IMR-90 (cell line): ENCODE data around the gene SLC25A51. TPM values are rescaled to one million over a fixed set of nuclear protein-coding genes. Genes with fewer than 3 reads are reported as not detected.

ENCODE experiments used
- ATAC-seq: fragments of 200-7000 bp; cut with Tn5 transposase; 2 replicates; pipeline ENCODE4 v1.9.1; 2020; ENCODE audit warnings: low read depth, mild to moderate bottlenecking, moderate library complexity
- BruUV-seq: library from RNA; stranded (reverse); fragments of 400-500 nt; replicated peaks from 2 replicates; lab custom pipeline; 2021; lab: Mats Ljungman, UMichigan
- CTCF ChIA-PET: fragments of 300-600 bp; formaldehyde crosslinking; extraction: SDS; loops from one replicate; lab custom pipeline; 2021; ENCODE audit warnings: antibody characterized with exemption; lab: Yijun Ruan, JAX
- POLR2A ChIA-PET: fragments of 300-600 bp; sonication (Branson Sonifier 250); formaldehyde crosslinking; loops from one replicate; lab custom pipeline; 2022; ENCODE audit warnings: antibody characterized with exemption; ENCODE audit not compliant: unreplicated experiment; lab: Charles Lee
- DNase-seq: peaks from one replicate; pipeline ENCODE4 v3.0.0; 2013
- H2AFZ ChIP-seq: replicated peaks from 2 replicates; pipeline ENCODE3; 2013; ENCODE audit warnings: low read length, mild to moderate bottlenecking; ENCODE audit not compliant: poor library complexity
- H2AK5ac ChIP-seq: 2 replicates; pipeline ENCODE4 v1.6.1; 2013; ENCODE audit warnings: low read depth, low read length, inconsistent platforms
- H2AK9ac ChIP-seq: replicated peaks from 2 replicates; pipeline ENCODE3; 2013; ENCODE audit warnings: mild to moderate bottlenecking, low read depth, low read length, moderate library complexity; ENCODE audit not compliant: poor library complexity
- H2BK120ac ChIP-seq: 2 replicates; pipeline ENCODE4 v1.6.1; 2013; ENCODE audit warnings: low read depth, low read length, inconsistent platforms
- H2BK15ac ChIP-seq: 3 replicates; pipeline ENCODE4 v1.6.1; 2013; ENCODE audit warnings: low read depth, low read length, inconsistent platforms
- H2BK20ac ChIP-seq: 2 replicates; pipeline ENCODE4 v1.6.1; 2013; ENCODE audit warnings: low read depth, mild to moderate bottlenecking, inconsistent platforms, low read length, moderate library complexity
- H2BK5ac ChIP-seq: 2 replicates; pipeline ENCODE4 v1.6.1; 2013; ENCODE audit warnings: mild to moderate bottlenecking, low read depth, low read length, inconsistent platforms; ENCODE audit not compliant: poor library complexity, severe bottlenecking
- H3K14ac ChIP-seq: replicated peaks from 2 replicates; pipeline ENCODE4 v1.6.1; 2013; ENCODE audit warnings: low read depth, low read length, inconsistent platforms
- H3K18ac ChIP-seq: 2 replicates; pipeline ENCODE4 v1.6.1; 2013; ENCODE audit warnings: low read depth, low read length, control low read depth
- H3K23ac ChIP-seq: 2 replicates; pipeline ENCODE4 v1.6.1; 2013; ENCODE audit warnings: low read depth, low read length, inconsistent platforms
- H3K27ac ChIP-seq: 2 replicates; pipeline ENCODE4 v1.5.1; 2013; ENCODE audit warnings: mild to moderate bottlenecking, control low read depth, low read length; ENCODE audit not compliant: insufficient read depth
- H3K27me3 ChIP-seq: 2 replicates; pipeline ENCODE4 v1.6.1; 2013; ENCODE audit warnings: low read length; ENCODE audit not compliant: control insufficient read depth, insufficient read depth
- H3K36me3 ChIP-seq: 2 replicates; pipeline ENCODE4 v1.6.1; 2013; ENCODE audit warnings: low read length, mixed read lengths; ENCODE audit not compliant: control insufficient read depth, insufficient read depth
- H3K4ac ChIP-seq: 2 replicates; pipeline ENCODE4 v1.6.1; 2013; ENCODE audit warnings: low read depth, low read length, inconsistent platforms
- H3K4me1 ChIP-seq: 2 replicates; pipeline ENCODE4 v1.6.1; 2013; ENCODE audit warnings: low read length, mixed read lengths; ENCODE audit not compliant: control insufficient read depth, insufficient read depth
- H3K4me2 ChIP-seq: 2 replicates; pipeline ENCODE4 v1.6.1; 2013; ENCODE audit warnings: low read depth, mild to moderate bottlenecking, control low read depth, low read length, moderate library complexity
- H3K4me3 ChIP-seq: 2 replicates; pipeline ENCODE4 v1.5.1; 2013; ENCODE audit warnings: low read depth, mild to moderate bottlenecking, control low read depth, low read length, moderate library complexity; ENCODE audit not compliant: insufficient read depth
- H3K56ac ChIP-seq: 2 replicates; pipeline ENCODE4 v1.6.1; 2013; ENCODE audit warnings: low read length, inconsistent platforms; ENCODE audit not compliant: insufficient read depth; ENCODE audit errors: extremely low read depth
- H3K79me1 ChIP-seq, 2 experiments: 2 replicates each; pipeline ENCODE4 v1.6.1; 2013; ENCODE audit warnings: low read length in 2 of 2, inconsistent platforms in 1 of 2, low read depth in 1 of 2
- H3K9ac ChIP-seq: 2 replicates; pipeline ENCODE4 v1.6.1; 2013; ENCODE audit warnings: low read depth, low read length, control low read depth
- H3K9me1 ChIP-seq: 2 replicates; pipeline ENCODE4 v1.6.1; 2013; ENCODE audit warnings: low read length, inconsistent platforms; ENCODE audit not compliant: insufficient read depth
- H3K9me3 ChIP-seq: 2 replicates; pipeline ENCODE4 v1.6.1; 2013; ENCODE audit warnings: low read length; ENCODE audit not compliant: control insufficient read depth, insufficient read depth
- H4K20me1 ChIP-seq: 2 replicates; pipeline ENCODE4 v1.6.1; 2013; ENCODE audit warnings: low read length, inconsistent platforms; ENCODE audit not compliant: insufficient read depth
- H4K5ac ChIP-seq: 2 replicates; pipeline ENCODE4 v1.6.1; 2013; ENCODE audit warnings: mild to moderate bottlenecking, low read depth, low read length, control low read depth
- H4K8ac ChIP-seq, 2 experiments: 2 replicates each; pipeline ENCODE4 v1.6.1; 2013; ENCODE audit warnings: low read depth in 2 of 2, low read length in 2 of 2, control low read depth in 1 of 2, inconsistent platforms in 1 of 2
- H4K91ac ChIP-seq: 2 replicates; pipeline ENCODE4 v1.6.1; 2013; ENCODE audit warnings: low read depth, low read length, inconsistent platforms; ENCODE audit not compliant: insufficient read depth
- BHLHE40 ChIP-seq: fragments of 150-350 bp; IDR thresholded peaks from 2 replicates; pipeline ENCODE4 v1.6.1; 2016; ENCODE audit warnings: mild to moderate bottlenecking, low read depth, low read length
- CEBPB ChIP-seq: IDR thresholded peaks from 2 replicates; pipeline ENCODE4 v1.6.1; 2012; ENCODE audit warnings: low read depth, low read length, improper control_type of control experiment
- CHD1 ChIP-seq: IDR thresholded peaks from 2 replicates; pipeline ENCODE4 v1.6.1; 2012; ENCODE audit warnings: low read depth, low read length, improper control_type of control experiment
- FOS ChIP-seq: fragments of 150-350 bp; IDR thresholded peaks from 2 replicates; pipeline ENCODE4 v1.6.1; 2016; ENCODE audit warnings: low read depth, low read length
- MAZ ChIP-seq: IDR thresholded peaks from 2 replicates; pipeline ENCODE4 v1.6.1; 2012; ENCODE audit warnings: low read depth, mild to moderate bottlenecking, low read length, improper control_type of control experiment, moderate library complexity, borderline replicate concordance
- MXI1 ChIP-seq: IDR thresholded peaks from 2 replicates; pipeline ENCODE4 v1.6.1; 2012; ENCODE audit warnings: low read depth, mild to moderate bottlenecking, low read length, moderate library complexity, borderline replicate concordance
- POLR2A ChIP-seq: IDR thresholded peaks from 2 replicates; pipeline ENCODE4 v1.6.1; 2012; ENCODE audit warnings: mild to moderate bottlenecking, low read depth, low read length
- RAD21 ChIP-seq: IDR thresholded peaks from 2 replicates; pipeline ENCODE4 v1.6.1; 2012; ENCODE audit warnings: low read length, improper control_type of control experiment
- RCOR1 ChIP-seq: IDR thresholded peaks from 2 replicates; pipeline ENCODE4 v1.6.1; 2012; ENCODE audit warnings: mild to moderate bottlenecking, low read length, improper control_type of control experiment; ENCODE audit not compliant: insufficient replicate concordance
- RFX5 ChIP-seq: IDR thresholded peaks from 2 replicates; pipeline ENCODE4 v1.8.0; 2012; ENCODE audit warnings: low read depth, mild to moderate bottlenecking, low read length, moderate library complexity
- SMC3 ChIP-seq: fragments of 150-350 bp; IDR thresholded peaks from 2 replicates; pipeline ENCODE4 v1.6.1; 2016; ENCODE audit warnings: low read depth, mild to moderate bottlenecking, antibody characterized with exemption, low read length, moderate library complexity
- WGBS, 2 experiments: methylation state at CpG; one replicate each; pipeline versions ENCODE4 v1.1.5 to v1.1.7; 2013; ENCODE audit warnings: missing lambda C conversion rate in 2 of 2; ENCODE audit not compliant: insufficient read length in 1 of 2; ENCODE audit errors: extremely low coverage in 2 of 2; 5-methylcytosine and 5-hydroxymethylcytosine counted together
- dilution Hi-C: fragments of 300-500 bp; cut with HindIII; formaldehyde crosslinking; loops from one replicate; pipeline ENCODE4 v1.14.3; 2018; ENCODE audit warnings: low sequenced_read_pairs; ENCODE audit not compliant: unreplicated experiment
- in situ Hi-C: fragments of 300-500 bp; cut with MboI; formaldehyde crosslinking; loops from 3 replicates; pipeline ENCODE4 v1.14.3; 2019; ENCODE audit warnings: low sequenced_read_pairs, inconsistent platforms, mixed read lengths
- intact Hi-C: fragments of 100-400 bp; cut with micrococcal nuclease; formaldehyde crosslinking; loops from 2 replicates; pipeline ENCODE4 v1.10.0; 2022
- polyA plus RNA-seq, 3 experiments: library from polyadenylated mRNA; depleted of rRNA; stranded (reverse); fragments of >200 nt; gene quantifications; 2 replicates each; pipeline ENCODE4 v1.2.3, GENCODE V29; 2012; ENCODE audit warnings: low replicate concordance in 1 of 3
- total RNA-seq: library from RNA; depleted of rRNA; stranded (reverse); fragments of >200 nt; gene quantifications from 2 replicates; pipeline ENCODE4 v1.2.3, GENCODE V29; 2012
- TF ChIP-seq, protein P1 (sequence below): conservative IDR thresholded peaks from 2 replicates; pipeline ENCODE4 v1.5.1; 2012; ENCODE audit warnings: mild to moderate bottlenecking, low read depth, low read length, improper control_type of control experiment
- TF ChIP-seq, protein P2 (sequence below): fragments of 150-350 bp; IDR thresholded peaks from 2 replicates; pipeline ENCODE4 v1.6.1; 2016; ENCODE audit warnings: low read depth, mild to moderate bottlenecking, low read length, moderate library complexity, borderline replicate concordance
- TF ChIP-seq, protein P3 (sequence below): fragments of 150-350 bp; IDR thresholded peaks from 2 replicates; pipeline ENCODE4 v1.6.1; 2017; ENCODE audit warnings: mild to moderate bottlenecking, antibody characterized with exemption, low read length, low read depth

SLC25A51 gene
- total and polyA plus RNA-seq, 2 of the 4 experiments (the other 2 are of a cell fraction) = 14.1 to 81.6 TPM

DNA sequence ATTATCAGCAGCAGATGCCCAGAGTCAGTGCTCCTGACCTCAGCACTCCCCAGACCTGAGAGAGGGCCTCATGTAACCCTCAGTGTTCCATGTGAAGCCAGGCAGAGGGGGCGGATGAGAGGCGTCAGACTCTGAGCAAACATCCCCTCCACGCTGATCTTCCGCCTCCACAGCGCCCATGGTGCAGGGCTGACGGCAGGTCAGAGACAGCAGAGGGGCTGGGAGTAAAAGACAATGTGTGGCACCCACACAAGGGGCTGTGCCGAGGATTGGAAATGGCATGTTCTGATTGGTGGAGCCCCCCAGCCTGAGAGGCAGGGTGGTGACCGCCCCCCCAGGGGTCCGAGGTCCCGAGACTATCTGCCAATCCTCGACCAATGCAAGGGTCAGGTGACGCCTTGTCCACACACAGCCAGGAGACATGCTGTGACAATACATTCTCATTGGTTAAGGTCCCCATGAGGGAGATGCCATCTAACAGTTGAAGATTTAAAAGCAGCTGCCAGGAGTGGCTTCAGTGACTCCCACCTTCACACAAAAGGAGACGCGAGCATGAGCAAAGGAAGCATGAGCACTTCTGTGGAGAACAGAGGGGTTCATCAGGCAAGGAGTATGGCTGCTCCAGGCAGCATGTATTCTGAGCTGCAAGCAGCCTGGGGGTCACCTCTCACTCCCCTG is 19.3 kb upstream of the SLC25A51 start:
- no peak overlapping the region for H4K5ac ChIP-seq
- dilution Hi-C loops = loop anchor here (25.0 kb wide), 1 partner anchor 464 kb away; the partner anchor contains the start of gene ALDH1B1

More for the DNA sequence above, 19.3 kb upstream of the SLC25A51 start:
- Histone ChIP-seq H2BK120ac (no peak overlapping the region), H3K14ac (no peak overlapping the region), H3K9me1 (peaks cover 31% of the 10 kb centered on the region), H3K36me3 (peaks cover 40% of the 10 kb centered on the region), H3K79me1 (peaks cover 70 to 91% of the 10 kb centered on the region in 2 experiments), H2AK9ac (no peak overlapping the region), H3K27ac (no peak overlapping the region), H3K56ac (no peak overlapping the region), H2AK5ac (no peak overlapping the region), H4K8ac (0 out of 4 replicates have a peak overlapping the region, but pooled peaks of 1 of the 2 experiments have one; percentile 12), H3K4me2 (no peak overlapping the region), H3K4me1 (peaks cover 17% of the 10 kb centered on the region), H3K27me3 (no peaks in the 10 kb centered on the region), H3K18ac (no peak overlapping the region), H4K20me1 (peaks cover 32% of the 10 kb centered on the region), H2BK15ac (no peak overlapping the region), H2BK5ac (no peak overlapping the region), H3K4me3 (no peak overlapping the region), H4K91ac (0 out of 2 replicates have a peak overlapping the region, but pooled peaks have one; percentile 27), H2BK20ac (no peak overlapping the region), H3K4ac (peak overlapping the region; percentile 52; the same call in 1 of the 2 replicates), H3K9me3 (no peaks in the 10 kb centered on the region), H3K23ac (no peak overlapping the region), H2AFZ (peak overlapping the region; percentile 40), H3K9ac (no peak overlapping the region)
- POLR2A ChIA-PET = no interaction called here
- in situ Hi-C loops (loop anchor here (10.0 kb wide), 1 partner anchor 142 kb away; the partner anchor contains the start of gene SHB), intact Hi-C loops (no loop called here)
- DNase-seq = no peak
- BruUV-seq = no TSS peak
- CTCF ChIA-PET = no interaction called here
- WGBS, 2 experiments = 65% methylated on average over 6 of the region's 14 CpGs; no CpG with 5 or more reads in 1 of the 2 experiments
- ATAC-seq = no peak
- TF ChIP-seq, protein P1, sequence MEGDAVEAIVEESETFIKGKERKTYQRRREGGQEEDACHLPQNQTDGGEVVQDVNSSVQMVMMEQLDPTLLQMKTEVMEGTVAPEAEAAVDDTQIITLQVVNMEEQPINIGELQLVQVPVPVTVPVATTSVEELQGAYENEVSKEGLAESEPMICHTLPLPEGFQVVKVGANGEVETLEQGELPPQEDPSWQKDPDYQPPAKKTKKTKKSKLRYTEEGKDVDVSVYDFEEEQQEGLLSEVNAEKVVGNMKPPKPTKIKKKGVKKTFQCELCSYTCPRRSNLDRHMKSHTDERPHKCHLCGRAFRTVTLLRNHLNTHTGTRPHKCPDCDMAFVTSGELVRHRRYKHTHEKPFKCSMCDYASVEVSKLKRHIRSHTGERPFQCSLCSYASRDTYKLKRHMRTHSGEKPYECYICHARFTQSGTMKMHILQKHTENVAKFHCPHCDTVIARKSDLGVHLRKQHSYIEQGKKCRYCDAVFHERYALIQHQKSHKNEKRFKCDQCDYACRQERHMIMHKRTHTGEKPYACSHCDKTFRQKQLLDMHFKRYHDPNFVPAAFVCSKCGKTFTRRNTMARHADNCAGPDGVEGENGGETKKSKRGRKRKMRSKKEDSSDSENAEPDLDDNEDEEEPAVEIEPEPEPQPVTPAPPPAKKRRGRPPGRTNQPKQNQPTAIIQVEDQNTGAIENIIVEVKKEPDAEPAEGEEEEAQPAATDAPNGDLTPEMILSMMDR = no peak
- TF ChIP-seq BHLHE40 (no peak), MXI1 (no peak), RFX5 (no peak), SMC3 (no peak), POLR2A (no peak), FOS (no peak), RAD21 (no peak), MAZ (no peak), RCOR1 (no peak), CEBPB (no peak), CHD1 (no peak)
- TF ChIP-seq, protein P2, sequence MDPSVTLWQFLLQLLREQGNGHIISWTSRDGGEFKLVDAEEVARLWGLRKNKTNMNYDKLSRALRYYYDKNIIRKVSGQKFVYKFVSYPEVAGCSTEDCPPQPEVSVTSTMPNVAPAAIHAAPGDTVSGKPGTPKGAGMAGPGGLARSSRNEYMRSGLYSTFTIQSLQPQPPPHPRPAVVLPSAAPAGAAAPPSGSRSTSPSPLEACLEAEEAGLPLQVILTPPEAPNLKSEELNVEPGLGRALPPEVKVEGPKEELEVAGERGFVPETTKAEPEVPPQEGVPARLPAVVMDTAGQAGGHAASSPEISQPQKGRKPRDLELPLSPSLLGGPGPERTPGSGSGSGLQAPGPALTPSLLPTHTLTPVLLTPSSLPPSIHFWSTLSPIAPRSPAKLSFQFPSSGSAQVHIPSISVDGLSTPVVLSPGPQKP = no peak
- TF ChIP-seq, protein P3, sequence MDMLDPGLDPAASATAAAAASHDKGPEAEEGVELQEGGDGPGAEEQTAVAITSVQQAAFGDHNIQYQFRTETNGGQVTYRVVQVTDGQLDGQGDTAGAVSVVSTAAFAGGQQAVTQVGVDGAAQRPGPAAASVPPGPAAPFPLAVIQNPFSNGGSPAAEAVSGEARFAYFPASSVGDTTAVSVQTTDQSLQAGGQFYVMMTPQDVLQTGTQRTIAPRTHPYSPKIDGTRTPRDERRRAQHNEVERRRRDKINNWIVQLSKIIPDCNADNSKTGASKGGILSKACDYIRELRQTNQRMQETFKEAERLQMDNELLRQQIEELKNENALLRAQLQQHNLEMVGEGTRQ = no peak
